ENCODE results near the gene FHIT.

Gene FHIT

GRCh38 chr3:60660026-60660425 is 591.2 kb downstream of the FHIT start:
- H3K9me3 Mint-ChIP-seq: peaks cover 36% of the 10 kb centered on the region
- peaks cover 10% of the 10 kb centered on the region for H3K36me3 Mint-ChIP-seq (ENCODE audit: low read depth)
- H3K27ac Mint-ChIP-seq: no peak overlapping the region
- H3K4me3 Mint-ChIP-seq: no peak overlapping the region
- no peaks in the 10 kb centered on the region for H3K4me1 Mint-ChIP-seq
- no peaks in the 10 kb centered on the region for H3K27me3 Mint-ChIP-seq (ENCODE audit: low read depth)
- TF ChIP-seq, protein P1, sequence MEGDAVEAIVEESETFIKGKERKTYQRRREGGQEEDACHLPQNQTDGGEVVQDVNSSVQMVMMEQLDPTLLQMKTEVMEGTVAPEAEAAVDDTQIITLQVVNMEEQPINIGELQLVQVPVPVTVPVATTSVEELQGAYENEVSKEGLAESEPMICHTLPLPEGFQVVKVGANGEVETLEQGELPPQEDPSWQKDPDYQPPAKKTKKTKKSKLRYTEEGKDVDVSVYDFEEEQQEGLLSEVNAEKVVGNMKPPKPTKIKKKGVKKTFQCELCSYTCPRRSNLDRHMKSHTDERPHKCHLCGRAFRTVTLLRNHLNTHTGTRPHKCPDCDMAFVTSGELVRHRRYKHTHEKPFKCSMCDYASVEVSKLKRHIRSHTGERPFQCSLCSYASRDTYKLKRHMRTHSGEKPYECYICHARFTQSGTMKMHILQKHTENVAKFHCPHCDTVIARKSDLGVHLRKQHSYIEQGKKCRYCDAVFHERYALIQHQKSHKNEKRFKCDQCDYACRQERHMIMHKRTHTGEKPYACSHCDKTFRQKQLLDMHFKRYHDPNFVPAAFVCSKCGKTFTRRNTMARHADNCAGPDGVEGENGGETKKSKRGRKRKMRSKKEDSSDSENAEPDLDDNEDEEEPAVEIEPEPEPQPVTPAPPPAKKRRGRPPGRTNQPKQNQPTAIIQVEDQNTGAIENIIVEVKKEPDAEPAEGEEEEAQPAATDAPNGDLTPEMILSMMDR (IDR thresholded peaks at IDR 0.05; ENCODE audit: unreplicated experiment in 3 of 3): no peak

DNA sequence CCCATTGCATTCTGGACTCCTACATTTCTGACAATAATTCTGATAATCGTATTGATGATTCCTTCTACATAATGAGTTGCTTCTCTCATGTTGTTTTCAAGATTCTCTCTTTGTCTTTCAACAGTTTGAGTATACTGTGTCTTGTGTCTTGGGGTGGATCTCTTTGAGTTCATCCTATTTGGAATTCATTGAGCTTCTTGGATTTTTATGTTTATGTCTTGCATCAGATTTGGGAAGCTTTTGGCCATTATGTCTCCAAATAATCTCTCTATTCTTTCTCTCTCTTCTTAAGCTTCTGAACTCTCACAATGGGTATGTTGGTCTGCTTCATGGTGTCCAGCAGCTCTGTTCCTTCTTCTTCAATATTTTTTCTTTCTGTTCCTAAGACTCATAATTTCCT is 592.2 kb downstream of the FHIT start:
- Mint-ChIP-seq H3K9me3 (peaks cover 34% of the 10 kb centered on the region), H3K27me3 (ENCODE audit: low read depth) (no peaks in the 10 kb centered on the region), H3K4me1 (no peaks in the 10 kb centered on the region), H3K36me3 (ENCODE audit: low read depth) (peaks cover 10% of the 10 kb centered on the region), H3K4me3 (no peak overlapping the region), H3K27ac (no peak overlapping the region)
- TF ChIP-seq, protein P1 (IDR thresholded peaks at IDR 0.05; ENCODE audit: unreplicated experiment in 3 of 3): no peak

- no peaks in the 10 kb centered on the region for H3K27me3 Mint-ChIP-seq (ENCODE audit: low read depth)
- no peaks in the 10 kb centered on the region for H3K4me1 Mint-ChIP-seq
- peaks cover 28% of the 10 kb centered on the region for H3K9me3 Mint-ChIP-seq
- TF ChIP-seq, protein P1 (IDR thresholded peaks at IDR 0.05; ENCODE audit: unreplicated experiment in 3 of 3): no peak
- peaks cover 10% of the 10 kb centered on the region for H3K36me3 Mint-ChIP-seq (ENCODE audit: low read depth)
- H3K4me3 Mint-ChIP-seq: no peak overlapping the region
- H3K27ac Mint-ChIP-seq: no peak overlapping the region
Measured at GRCh38 chr3:60657972-60658371, 593.3 kb downstream of the FHIT start.

DNA sequence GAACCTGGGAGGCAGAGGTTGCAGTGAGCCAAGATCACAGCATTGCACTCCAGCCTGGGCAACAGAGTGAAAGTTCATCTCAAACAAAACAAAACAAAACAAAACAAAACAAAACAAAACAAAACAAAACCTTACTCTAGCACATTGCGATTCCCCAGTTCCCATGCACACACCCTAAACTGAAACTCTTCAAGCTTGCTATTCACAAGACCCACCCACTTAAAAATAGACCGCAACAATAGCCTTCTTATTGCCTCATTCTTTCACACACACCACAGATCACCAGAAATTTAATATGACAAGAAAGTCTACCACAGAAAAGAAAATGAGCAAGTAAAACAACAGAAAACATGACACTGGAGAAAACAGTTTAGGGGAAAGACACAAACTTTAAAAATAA is 598.4 kb downstream of the FHIT start:
- Mint-ChIP-seq H3K4me1 (peaks cover 10% of the 10 kb centered on the region), H3K27me3 (ENCODE audit: low read depth) (no peaks in the 10 kb centered on the region), H3K27ac (no peak overlapping the region), H3K36me3 (ENCODE audit: low read depth) (no peaks in the 10 kb centered on the region), H3K4me3 (no peak overlapping the region), H3K9me3 (no peaks in the 10 kb centered on the region)
- TF ChIP-seq, protein P1 (IDR thresholded peaks at IDR 0.05; ENCODE audit: unreplicated experiment in 3 of 3): no peak

DNA sequence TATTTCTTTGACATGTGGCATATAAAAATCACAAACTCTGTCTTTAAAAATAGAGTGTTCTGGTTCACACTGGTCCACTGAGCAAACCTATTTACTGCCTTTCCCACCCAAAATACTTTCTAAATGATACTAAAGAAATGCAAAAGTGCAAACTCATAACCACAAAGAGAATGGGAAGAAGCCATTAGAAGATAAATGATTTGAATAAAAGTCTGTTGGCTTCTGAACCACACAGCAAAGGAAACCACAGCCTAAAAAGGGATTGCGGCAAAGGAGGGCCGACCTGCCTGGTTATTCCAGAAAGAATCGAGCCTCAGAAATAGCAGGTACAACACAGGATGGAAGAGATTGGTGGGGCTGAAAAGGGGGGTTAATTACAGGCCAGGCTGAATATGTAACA is 599.5 kb downstream of the FHIT start:
- TF ChIP-seq, protein P1 (IDR thresholded peaks at IDR 0.05; ENCODE audit: unreplicated experiment in 3 of 3): no peak
- Mint-ChIP-seq H3K27me3 (ENCODE audit: low read depth) (no peaks in the 10 kb centered on the region), H3K27ac (no peak overlapping the region), H3K4me3 (no peak overlapping the region), H3K9me3 (no peaks in the 10 kb centered on the region), H3K4me1 (peaks cover 17% of the 10 kb centered on the region), H3K36me3 (ENCODE audit: low read depth) (no peaks in the 10 kb centered on the region)

- Mint-ChIP-seq H3K27me3 (ENCODE audit: low read depth) (peaks cover under 1% of the 10 kb centered on the region), H3K36me3 (ENCODE audit: low read depth) (no peaks in the 10 kb centered on the region), H3K9me3 (no peaks in the 10 kb centered on the region), H3K4me3 (no peak overlapping the region), H3K4me1 (peaks cover 26% of the 10 kb centered on the region), H3K27ac (no peak overlapping the region)
- TF ChIP-seq, protein P1 (IDR thresholded peaks at IDR 0.05; ENCODE audit: unreplicated experiment in 3 of 3): no peak
Measured at GRCh38 chr3:60650171-60650570, 601.1 kb downstream of the FHIT start.

All from nephron (organoid).